ENCODE data around the gene LRRTM2.

- no peak for TF ChIP-seq CTCF (IDR thresholded peaks at IDR 0.05)
- no peak for TF ChIP-seq POLR2A (IDR thresholded peaks at IDR 0.05)
Observed at GRCh38 chr5:138824516-138824915, 50.6 kb downstream of the LRRTM2 start.

All from vagina (tissue), 2 donors.